Measurements from ENCODE around the gene TRPV2. TPM values are rescaled to one million over a fixed set of nuclear protein-coding genes. Genes with fewer than 3 reads are reported as not detected.

TRPV2 gene
- total and polyA plus RNA-seq, 9 of the 15 experiments (the other 6 are each of a cell fraction or from before 2014, with no cell fraction given): 10.0 to 97.5 (median 30.3) TPM

DNA sequence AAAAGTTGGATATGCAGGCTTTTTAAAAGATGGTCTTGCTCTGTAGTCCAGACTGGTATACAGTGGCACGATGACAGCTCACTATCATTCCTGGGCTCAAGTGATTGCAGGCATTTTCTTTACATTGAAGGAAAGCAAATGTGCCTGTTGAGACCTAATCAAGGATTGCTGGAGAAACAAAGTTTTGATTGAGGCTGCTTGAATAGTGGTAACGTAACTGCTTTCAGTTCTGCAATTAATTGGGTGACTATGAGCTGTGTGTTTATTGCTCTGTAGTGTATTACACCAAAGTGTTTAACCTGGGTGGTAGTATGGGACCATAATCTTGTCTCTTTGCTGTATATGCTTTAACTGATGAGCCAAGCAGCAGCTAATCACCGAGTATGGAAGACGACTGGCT is 32.2 kb upstream of the TRPV2 start:
- no peak overlapping the region for H2AFZ ChIP-seq (ENCODE audit: low read depth, low read length)
- intact Hi-C loops (cut with micrococcal nuclease) (no loop called here), in situ Hi-C loops (cut with MboI) (no loop called here)
- FAIRE-seq (peak; percentile 64), ATAC-seq (no peak), DNase-seq (ENCODE audit: extremely low read depth in 1 of 4, low spot score in 3 of 4) (no peak)
- 9% methylated on average over 4 of the region's 4 CpGs for WGBS (ENCODE audit: insufficient coverage, low coverage, missing lambda C conversion rate)
- peak overlapping the region; percentile 38; the same call in 1 of the 3 replicates for H3K27ac ChIP-seq (ENCODE audit: extremely low read depth, low read depth, low read length)
- TF ChIP-seq SUPT5H (IDR thresholded peaks at IDR 0.05): peak; percentile 57
- TF ChIP-seq SIRT6 (IDR thresholded peaks at IDR 0.05; ENCODE audit: low read depth, low read length): no peak
- TF ChIP-seq KDM5B (IDR thresholded peaks at IDR 0.05; ENCODE audit: insufficient replicate concordance, low read depth, low read length): peak; percentile 20
- TF ChIP-seq POLR2B (IDR thresholded peaks at IDR 0.05; ENCODE audit: low read depth, partially characterized antibody): peak; percentile 36
- peak; percentile 86 for TF ChIP-seq ILF3 (IDR thresholded peaks at IDR 0.05; ENCODE audit: borderline replicate concordance)
- TF ChIP-seq FOXM1 (IDR thresholded peaks at IDR 0.05; ENCODE audit: low read depth): no peak
- TF ChIP-seq FOXM1 (CRISPR knock-in tag; IDR thresholded peaks at IDR 0.05; ENCODE audit: low read depth): no peak
- peak; percentile 48; the same call in 1 of the 2 replicates for TF ChIP-seq POLR2A (conservative IDR thresholded peaks at IDR 0.05)
- TF ChIP-seq ZNF76 (CRISPR knock-in tag; IDR thresholded peaks at IDR 0.05; ENCODE audit: borderline replicate concordance): no peak
- TF ChIP-seq SP1 (CRISPR knock-in tag; IDR thresholded peaks at IDR 0.05): peak; percentile 45; the same call in 1 of the 2 replicates
- TF ChIP-seq YBX1 (IDR thresholded peaks at IDR 0.05): no peak
- TF ChIP-seq HLTF (IDR thresholded peaks at IDR 0.05): no peak
- peaks cover 48% of the 10 kb centered on the region for H3K79me2 ChIP-seq (ENCODE audit: control insufficient read depth, insufficient read depth, low read length)
- peak overlapping the region; percentile 77 for H3K4me2 ChIP-seq (ENCODE audit: insufficient read depth, low read length)
- no TSS peak for BruUV-seq (replicated peaks)
- H3K27me3 ChIP-seq (ENCODE audit: control insufficient read depth in 2 of 2, insufficient read depth in 2 of 2, low read length in 2 of 2): no peaks in the 10 kb centered on the region
- peak overlapping the region; percentile 55; the same call in 1 of the 2 replicates for H3K4me3 ChIP-seq
- H3K9ac ChIP-seq (ENCODE audit: insufficient read depth in 1 of 2, low read depth in 2 of 2, low read length in 2 of 2): peak overlapping the region; percentile 20 to 77; a peak in 2 of 4 replicates
- ChIA-PET CTCF (ENCODE audit: low intra/inter-chr PET ratio) (no interaction called here), POLR2A (interaction anchor here (0.6 to 3.8 kb wide), 16 partner anchors 13 to 350 kb away, joined by 3 to 39 read pairs (median 4); partner anchors contain the start of genes CENPV, NCOR1 and TRPV2)
- H4K20me1 ChIP-seq (replicated peaks; ENCODE audit: control insufficient read depth, insufficient read depth, low read length): peaks cover 11% of the 10 kb centered on the region; the same call in 1 of the 2 replicates
- H3K36me3 ChIP-seq (ENCODE audit: control insufficient read depth, insufficient read depth, low read length): peaks cover 29% of the 10 kb centered on the region; the same call in 2 of the 3 replicates
- H3K4me1 ChIP-seq (replicated peaks in 1 of 2; ENCODE audit: control insufficient read depth in 2 of 2, insufficient read depth in 2 of 2, low read length in 2 of 2): peaks cover 17 to 30% of the 10 kb centered on the region in 2 experiments; a peak in 4 of 5 replicates
- H3K9me3 ChIP-seq (replicated peaks; ENCODE audit: control insufficient read depth, insufficient read depth, low read depth, low read length): no peaks in the 10 kb centered on the region
- H3K9me1 ChIP-seq (ENCODE audit: control insufficient read depth, insufficient read depth, low read length): no peaks in the 10 kb centered on the region
